Stimulated activated CD4-positive, alpha-beta T cell treated with anti-CD3 and anti-CD28 coated beads, Interleukin-12 subunit alpha, Interleukin-12 subunit beta, amount 100 ng/mL, for 24 hours (primary cell): ENCODE measurements around the gene GNAL.

Experiments used
- DNase-seq, 2 experiments: peaks; one replicate each; pipeline ENCODE4 v3.0.0-alpha.2; 2020; ENCODE audit warnings: low read depth in 2 of 2

The GNAL gene

GRCh38 chr18:11761553-11761952, 72.5 kb downstream of the GNAL start:
- DNase-seq, result no peak

GRCh38 chr18:11762429-11762828, 73.4 kb downstream of the GNAL start:
- no peak for DNase-seq

GRCh38 chr18:11767329-11767728, 78.3 kb downstream of the GNAL start:
- no peak for DNase-seq

- DNase-seq, result no peak
Observed at GRCh38 chr18:11767935-11768334, 78.9 kb downstream of the GNAL start.

GRCh38 chr18:11775436-11776174, 86.5 kb downstream of the GNAL start:
- no peak for DNase-seq

- DNase-seq, result no peak
Observed at GRCh38 chr18:11780042-11780441, 91.0 kb downstream of the GNAL start.

- DNase-seq, result no peak
Observed at GRCh38 chr18:11783716-11784331, 94.8 kb downstream of the GNAL start.

- no peak for DNase-seq
Observed at GRCh38 chr18:11784674-11785304, 95.7 kb downstream of the GNAL start.

GRCh38 chr18:11785444-11786055, 96.5 kb downstream of the GNAL start:
- no peak for DNase-seq

GRCh38 chr18:11789716-11790510, 100.8 kb downstream of the GNAL start:
- DNase-seq, result no peak

- DNase-seq, result no peak
Observed at GRCh38 chr18:11791131-11791530, 102.1 kb downstream of the GNAL start.

GRCh38 chr18:11792632-11793031, 103.6 kb downstream of the GNAL start:
- no peak for DNase-seq

- no peak for DNase-seq
Observed at GRCh38 chr18:11794195-11794594, 105.1 kb downstream of the GNAL start.

GRCh38 chr18:11795916-11796315, 106.9 kb downstream of the GNAL start:
- no peak for DNase-seq

- no peak for DNase-seq
Observed at GRCh38 chr18:11798271-11798670, 109.2 kb downstream of the GNAL start.

GRCh38 chr18:11799066-11799465, 110.0 kb downstream of the GNAL start:
- no peak for DNase-seq

- no peak for DNase-seq
Observed at GRCh38 chr18:11800566-11801334, 111.7 kb downstream of the GNAL start.

- no peak for DNase-seq
Observed at GRCh38 chr18:11801573-11801972, 112.5 kb downstream of the GNAL start.

- DNase-seq, result no peak
Observed at GRCh38 chr18:11802158-11802557, 113.1 kb downstream of the GNAL start.

GRCh38 chr18:11802586-11802985, 113.5 kb downstream of the GNAL start:
- no peak for DNase-seq

- DNase-seq, result no peak
Observed at GRCh38 chr18:11807233-11807632, 118.2 kb downstream of the GNAL start.
